Measurements from ENCODE around the gene GPR4.
"Not testable (repeated sequence)": the region's sequence is repeated elsewhere in the genome, so short reads cannot be mapped to it uniquely, and the experiment has no call there.

The GPR4 gene

DNA sequence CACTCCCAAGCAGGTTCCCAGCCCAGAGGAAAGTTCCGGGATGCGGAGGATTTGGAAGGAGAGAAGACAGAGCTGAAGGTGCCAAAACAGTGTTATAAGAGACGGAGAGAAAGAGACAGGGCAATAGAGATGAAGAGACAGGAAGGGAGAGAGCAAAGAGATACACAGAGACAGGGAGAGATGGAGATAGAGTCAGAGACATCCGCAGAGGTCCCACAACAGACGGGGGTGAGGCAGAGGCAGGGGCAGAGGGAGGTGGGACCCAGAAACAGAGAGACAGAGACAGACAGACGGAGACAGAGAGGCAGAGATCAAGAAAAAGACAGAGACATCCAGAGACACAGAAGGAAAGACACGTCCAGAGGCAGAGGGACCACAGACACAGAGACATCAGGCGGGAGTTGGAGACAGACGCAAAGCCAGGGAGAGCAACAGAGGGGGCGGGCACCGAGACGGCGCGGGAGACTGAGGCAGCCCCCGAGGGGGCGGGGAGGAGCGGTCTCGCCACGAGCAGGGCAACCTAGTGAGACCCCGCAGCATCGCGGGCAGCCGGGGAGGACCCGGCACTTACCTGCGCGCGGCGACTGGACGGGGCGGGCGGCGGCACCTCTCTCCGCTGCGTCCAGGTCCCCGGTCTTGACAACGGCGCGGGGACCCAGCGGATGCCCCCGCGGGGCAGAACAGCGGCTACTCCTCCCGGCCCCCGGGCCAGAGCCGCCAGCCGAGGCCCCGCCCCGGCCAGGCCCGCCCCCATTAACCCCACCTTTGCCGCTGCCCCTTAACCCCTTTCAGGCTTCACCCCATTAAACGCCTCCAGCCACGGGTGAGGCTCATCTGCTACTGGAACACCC lies at the start of gene GPR4:
GPR4 (minus strand) TSS at position 689 of the 851 bp plus-strand sequence. CDS start 10,346 bp downstream, outside the sequence.
- no peak for DNase-seq

DNA sequence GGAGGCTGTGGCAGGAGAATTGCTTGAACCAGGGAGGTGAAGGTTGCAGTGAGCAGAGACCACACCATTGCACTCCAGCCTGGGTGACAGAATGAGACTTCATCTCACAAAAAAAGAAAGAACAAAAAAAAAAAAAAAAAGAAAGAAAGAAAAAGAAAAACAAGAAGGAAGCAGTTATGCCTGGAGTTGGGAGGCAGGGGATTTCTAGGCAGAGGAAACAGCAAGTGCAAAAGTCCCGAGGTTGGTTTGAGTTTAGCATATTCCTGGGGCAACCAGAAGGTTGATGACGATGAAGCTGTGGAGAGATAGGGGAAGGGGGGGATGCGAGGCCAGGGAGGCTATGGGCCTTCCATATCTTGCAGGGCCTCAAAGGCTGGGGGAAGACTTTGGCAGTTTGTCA lies 48.7 kb upstream of the GPR4 start:
- DNase-seq: no peak

DNA sequence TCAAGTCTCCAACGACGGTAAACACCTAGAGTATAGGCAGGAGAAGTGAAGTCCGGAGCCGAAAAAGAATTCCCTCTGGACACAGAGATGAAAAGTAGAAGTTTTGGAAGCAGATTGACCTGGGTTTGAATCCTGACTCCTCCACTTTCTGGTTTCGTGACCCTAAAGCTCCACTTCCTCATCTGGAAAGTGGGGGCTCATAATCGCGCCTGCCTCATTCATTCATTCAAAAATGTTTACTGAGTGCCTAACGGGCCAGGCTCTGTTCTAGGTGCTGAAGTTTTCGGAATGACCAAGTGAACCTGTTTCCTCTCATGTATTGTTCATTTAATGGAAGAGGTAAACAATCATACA lies 44.3 kb upstream of the GPR4 start:
- DNase-seq: no peak

DNA sequence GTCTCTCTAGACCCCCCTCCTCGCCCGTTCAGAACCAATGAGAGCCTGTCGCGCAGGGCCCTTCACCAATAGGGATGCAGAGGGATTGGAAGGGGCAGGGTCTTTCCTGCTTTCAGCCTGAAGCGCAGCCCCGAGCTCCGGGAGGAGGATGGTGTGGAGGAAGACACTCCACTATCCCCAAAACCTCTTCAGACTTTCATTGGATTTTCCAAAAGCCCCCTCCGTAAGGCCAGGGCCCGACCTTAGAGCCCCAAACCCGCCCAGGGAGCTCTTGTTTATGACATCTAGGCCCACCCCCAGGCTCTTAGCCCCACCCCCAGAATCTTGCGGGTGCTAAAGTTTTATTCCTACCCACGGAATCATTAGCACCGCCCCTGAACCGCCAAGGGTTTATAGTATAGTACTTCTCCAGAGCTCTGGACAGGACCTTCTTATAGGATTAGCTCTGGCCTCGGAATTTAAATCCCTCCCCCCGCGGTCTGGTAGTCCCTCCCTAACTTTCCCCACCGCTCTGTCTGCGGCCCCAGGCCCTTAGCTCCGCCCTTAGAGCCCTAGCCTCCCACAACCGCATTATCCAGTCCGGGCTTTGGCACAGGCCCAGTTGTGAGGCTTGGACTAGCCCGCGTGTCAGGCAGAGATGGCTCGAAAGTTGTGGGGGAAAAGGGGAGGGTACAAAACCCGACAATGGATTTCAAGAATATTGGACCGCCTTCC lies 43.8 kb upstream of the GPR4 start:
- DNase-seq: peak; percentile 89

DNA sequence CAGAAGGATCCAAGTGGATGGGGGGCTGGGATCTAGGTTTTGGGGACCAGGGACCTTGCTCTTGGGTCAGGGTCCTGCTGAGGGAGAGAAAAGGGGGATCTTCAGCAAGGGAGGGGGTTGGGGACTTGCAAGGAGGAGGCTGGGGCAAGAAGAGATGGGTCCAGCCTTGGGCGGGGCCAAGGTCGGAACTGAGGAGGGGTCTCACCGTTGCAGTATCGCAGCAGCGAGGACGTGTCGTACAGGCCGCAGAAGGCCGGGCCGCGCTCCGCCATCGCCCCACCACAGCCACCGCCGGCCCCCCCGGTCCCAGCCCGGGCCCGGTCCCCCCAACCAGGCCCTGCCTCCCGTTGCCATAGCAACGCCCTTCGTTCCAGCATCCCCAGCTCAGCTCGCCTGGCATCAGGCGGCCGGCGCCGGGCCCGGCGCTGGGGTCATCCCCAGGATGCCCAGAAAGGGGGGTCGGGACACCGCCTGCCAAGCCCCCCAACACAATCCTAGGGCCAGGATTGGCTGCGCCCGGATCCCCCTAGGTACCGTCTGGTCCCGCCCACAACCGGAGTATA lies 43.1 kb upstream of the GPR4 start:
- DNase-seq: no peak

DNA sequence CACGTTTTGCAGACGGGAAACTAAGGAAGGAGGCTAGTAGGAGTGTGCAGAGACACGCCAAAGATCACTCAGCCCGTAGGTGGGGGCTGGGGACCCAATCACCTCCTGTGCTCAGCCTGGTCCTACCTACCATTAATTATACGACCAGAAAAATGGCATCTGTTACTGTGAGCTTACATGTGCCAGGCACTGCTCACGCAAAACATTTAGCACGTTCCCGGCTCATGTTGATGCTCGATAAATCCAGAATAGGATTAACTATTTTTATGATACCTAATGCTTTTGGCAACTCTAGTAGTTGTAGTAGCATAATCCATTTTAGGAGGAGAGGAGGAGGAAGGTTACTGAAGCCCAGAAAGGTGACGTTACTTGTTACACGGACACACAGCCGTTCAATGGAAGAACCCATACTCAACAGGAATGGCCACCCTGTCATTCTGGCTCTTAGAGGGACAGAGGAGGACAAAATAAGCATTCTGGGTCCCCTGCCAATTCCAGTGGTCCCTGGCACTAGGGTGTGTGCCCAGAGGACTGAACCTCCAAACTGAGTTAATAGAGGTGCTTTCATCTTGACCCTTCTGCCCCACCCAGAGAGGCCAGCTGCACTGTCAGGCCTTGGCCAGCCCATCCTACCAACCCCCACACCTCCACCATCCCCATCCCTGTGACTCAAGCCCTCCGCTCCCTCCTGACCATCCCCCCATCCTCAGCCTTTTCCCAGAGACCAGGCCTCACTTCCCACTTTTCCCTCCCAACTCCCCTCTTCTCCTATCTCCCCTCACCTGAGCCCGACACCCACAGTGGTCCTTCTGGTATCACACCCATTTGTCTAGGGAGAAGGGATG lies 42.1 kb upstream of the GPR4 start:
- DNase-seq: no peak

DNA sequence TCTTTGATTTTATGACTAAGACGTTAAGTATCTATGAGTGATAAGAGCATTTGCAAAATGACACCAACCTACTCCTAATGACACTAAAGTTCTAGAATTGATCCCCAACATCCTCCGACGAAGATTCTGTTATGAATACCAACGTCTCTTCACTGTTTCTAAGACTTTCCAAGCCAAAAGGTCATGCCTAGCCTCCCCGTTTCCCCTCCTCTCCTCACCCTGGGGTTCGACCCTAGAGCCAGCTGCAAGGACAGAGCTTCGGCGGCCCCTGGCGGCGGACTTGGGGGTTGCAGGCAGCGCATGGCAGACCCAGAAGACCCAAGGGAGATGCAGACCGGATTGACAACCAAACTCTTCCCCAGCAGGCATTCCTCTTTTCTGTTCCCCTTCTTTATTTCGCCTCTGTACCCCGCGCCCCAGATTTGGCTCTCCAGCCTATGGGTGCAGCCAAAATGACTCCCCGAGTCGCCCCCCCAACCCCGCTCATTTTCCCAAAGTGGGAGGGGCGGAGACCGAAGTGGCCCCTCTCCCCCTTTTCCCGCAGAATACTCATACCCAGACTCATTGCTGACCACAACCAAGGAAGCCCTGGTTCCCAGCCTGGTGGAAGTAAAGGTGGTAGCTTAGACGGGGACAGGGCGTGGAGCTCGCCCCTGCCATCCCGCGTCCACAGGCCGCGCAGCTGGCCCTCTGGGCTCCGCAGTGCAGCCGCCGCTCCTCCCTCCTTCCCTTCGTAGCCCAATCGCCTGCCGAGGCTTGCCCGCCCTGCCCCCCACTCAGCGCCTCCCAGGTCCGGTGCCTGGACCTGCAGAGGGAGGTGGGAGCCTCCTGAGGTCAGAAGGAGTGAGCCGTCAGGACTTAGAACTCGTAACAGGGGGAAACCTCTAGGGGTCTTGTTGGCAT lies 41.3 kb upstream of the GPR4 start:
- DNase-seq: peak; percentile 97

DNA sequence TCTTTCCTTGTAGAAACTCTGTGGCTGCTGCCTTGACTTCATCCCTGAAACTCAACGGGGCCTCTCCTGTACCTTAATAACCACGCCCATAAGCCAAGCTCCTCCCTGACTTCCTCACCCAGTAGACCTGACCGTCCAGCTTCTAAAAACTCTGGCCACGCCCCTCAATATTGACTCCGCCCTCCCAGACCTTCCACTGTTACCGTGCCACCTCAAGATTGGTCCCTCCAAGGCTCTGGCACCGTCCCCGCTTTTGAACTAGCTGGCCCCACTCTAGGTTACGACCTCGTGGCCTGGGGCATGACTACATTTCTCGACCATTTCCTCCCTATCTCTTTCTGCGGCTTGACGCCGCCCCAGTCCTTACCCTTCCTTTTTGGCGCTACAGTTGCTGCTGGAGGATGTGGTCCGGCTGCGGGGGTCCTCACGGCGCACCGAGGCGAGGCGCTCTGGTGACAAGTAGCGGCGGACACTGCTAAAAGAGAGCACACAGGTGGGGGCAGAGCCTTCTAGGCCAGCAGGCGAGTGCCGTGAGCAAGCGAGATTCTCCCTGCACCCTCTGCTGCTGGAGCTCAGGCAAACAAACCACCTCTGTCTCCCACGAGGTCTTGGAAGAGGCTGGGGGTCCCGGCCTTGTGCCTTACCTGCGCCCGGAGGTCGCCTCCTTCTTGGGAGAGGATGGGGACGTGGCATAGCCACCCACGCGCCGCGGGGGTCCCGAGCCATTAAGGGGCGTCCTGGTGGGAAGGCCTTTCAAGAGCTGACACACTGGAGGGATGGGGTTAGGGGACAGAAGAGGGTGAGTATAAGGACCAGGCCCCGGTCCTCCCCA lies 39.5 kb upstream of the GPR4 start:
- peak; percentile 97 for DNase-seq

DNA sequence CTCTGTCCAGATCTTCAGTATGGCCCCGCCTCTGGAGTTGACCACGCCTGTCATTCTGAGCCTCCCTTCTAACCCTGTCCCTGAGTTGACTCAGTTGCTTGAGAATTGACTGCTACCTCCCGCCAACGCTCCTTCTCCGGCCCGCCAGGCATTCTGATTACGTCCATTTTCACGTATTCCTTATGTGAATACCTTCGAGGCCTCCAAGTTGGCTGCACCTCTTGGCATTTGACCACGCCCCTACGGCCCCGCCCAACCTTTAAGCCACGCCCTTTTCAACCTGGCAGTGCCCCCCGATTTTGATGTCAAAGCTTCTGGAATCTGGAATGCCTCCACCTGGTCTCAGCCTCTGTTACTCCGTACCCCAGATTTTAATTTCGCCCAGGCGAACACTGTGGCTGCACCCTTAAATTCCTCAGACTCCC lies 38.8 kb upstream of the GPR4 start:
- no peak for DNase-seq

DNA sequence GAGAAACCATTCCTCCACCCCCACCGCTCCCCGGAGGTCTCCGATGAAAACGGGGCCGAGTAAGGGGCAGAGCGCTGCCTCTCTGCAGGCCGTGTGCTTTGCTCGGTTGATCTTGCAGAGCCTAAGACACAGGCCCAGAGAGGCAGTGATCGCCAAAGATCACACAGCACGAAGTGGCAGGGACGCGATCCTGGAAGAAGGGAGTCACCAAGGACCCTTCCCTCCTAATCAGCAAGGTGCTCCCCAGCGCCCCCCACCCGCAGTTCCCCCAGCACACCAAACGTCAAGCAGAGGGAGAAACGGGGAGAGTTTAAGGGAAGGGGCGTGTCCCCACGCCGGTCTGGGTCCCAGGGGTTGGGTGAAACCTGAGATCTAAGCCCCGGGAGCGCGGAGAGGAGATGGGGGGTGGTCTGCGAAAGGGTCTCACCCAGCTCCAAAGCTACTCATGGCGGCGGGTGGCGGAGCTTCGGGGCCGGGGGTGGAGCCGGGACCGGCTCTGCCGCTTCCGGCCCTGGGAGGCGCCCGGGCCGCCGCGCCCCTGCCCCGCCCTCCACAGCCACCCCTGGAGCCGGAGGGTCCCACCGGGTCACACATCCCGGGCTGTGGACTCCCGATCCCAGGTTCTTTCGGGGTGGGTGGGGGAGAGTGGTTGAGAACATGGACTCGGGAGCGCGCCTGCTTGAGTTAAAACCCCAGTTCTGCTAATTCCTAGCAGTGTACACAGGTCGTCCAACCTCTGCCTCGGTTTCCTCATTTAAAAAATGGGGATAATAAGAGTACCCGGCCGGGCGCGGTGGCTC lies 37.1 kb upstream of the GPR4 start, which contains the start of gene EML2:
EML2 (minus strand) TSS at position 468 of the 800 bp plus-strand sequence; CDS start at position 447, 21 bp downstream.
- DNase-seq: peak; percentile 57

DNA sequence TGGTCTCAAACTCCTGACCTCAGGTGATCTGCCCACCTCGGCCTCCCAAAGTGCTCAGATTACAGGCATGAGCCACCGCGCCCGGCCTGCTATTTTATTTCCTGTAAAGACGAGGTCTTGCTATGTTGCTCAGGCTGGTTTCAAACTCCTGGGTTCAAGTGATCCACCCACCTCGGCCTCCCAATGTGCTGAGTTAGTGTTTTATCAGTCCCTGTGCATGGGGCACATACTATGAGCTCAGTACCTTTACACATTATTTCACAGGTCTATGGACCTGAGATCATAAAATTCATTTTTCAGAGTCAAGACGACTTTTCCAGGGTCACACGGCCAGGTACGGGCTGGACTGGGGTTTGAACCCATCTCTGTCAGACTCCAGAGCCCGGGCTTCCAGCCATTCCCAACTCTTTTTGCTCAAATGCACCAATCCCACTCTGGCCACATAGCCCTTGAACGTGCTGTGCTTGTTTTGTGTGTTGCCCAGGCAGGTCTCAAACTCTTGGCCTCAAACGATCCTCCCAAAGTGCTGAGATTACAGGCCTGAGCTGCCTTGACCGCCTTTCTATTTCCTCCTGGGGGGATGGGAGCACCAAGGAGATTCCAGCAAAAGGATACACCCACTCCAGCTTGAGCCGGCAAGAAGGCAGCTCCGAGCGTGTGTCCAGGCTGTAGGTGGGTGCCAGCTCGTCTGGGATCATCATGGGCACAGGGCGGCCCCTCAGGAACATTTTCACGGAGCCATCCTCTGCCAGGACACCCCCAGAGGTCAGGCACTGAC lies 36.1 kb upstream of the GPR4 start:
- no peak for DNase-seq

DNA sequence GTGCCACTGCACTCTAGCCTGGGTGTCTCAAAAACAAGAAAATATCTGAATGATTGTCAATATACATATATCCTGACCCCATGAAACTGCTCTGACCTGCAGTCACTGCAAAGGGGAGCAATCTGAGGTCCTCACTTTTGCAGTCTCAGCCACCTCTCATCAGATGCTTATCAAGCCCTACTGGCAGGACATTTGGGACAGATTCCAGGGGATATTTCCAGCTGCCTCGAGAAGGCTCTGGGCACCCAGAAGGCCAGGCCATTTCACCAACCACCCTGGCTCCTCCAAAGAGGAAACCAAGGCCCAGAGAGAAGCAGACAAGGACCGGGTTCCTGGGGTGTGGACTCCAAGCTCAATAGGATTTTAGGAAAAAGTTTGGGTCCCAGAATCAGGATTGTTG lies 34.9 kb upstream of the GPR4 start:
- no peak for DNase-seq

DNA sequence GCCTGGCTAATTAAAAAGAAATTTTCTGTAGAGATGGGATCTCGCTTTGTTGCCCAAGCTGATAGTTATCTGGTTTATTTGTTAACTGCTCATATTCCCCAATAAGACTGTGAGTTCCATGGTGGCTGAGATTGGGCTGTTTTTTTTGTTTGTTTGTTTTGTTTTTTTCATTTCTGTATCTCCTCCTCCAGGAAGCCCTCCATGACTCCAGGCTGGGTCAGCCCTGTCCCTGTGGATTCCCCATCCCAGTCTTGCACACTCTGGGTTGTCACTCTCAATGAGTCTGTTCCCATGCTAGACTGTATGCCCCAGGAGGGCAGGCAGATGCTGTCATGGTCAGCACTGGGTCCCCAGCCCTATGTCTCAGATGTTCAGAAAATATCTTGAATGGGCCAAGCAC lies 34.3 kb upstream of the GPR4 start:
- DNase-seq: no peak

DNA sequence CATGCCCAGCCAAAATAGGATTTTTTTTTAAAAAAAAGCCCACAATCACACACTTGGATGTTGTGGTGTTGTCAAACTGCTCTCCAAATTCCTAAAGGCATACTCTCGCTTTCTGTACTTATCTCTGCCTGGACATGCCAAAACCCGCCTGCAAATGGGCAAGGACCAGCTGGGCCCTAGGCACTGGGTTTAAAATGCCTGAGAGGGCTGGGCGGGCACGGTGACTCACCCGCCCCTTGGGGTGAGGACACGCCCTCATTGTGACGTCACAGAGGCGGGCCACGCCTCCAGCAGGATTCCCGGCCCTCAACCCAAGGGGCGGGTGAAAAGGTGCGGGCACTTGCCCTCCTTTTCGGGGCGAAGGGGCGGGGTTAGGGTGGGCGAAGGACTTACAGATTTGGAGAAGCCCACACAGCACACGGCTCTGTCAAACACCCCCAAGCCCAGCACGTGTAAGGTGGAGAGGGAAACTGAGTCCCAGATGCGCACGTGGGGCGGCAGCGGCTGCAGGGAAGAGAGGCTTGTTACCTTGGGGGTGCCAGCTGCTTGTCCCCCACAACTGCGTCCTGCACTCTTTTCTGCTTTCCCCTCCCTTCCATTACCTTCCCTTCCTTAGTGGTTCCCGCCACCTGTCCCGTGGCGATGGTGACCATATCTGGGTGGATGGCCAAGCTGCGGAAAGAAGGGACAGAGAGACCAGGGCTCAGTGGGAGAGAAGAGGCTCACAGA lies 30.6 kb upstream of the GPR4 start:
- peak; percentile 64 for DNase-seq

DNA sequence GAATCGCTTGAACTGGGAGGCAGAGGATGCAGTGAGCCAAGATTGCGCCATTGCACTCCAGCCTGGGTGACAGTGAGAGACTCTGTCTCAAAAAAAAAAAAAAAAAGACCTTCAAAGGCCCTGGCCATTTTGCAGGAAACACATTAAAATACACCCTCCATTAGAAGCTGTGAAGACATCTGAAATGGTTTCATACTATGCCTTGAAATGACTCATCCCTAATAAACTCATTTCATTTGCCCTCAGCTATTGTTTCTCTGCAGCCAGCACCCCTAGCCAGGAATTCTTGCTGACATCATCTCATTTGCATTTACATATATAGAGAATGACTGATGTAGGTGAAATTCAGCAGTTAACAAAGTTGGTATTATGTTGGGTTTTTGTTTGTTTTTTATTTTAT lies 28.5 kb upstream of the GPR4 start:
- DNase-seq: peak; percentile 76

DNA sequence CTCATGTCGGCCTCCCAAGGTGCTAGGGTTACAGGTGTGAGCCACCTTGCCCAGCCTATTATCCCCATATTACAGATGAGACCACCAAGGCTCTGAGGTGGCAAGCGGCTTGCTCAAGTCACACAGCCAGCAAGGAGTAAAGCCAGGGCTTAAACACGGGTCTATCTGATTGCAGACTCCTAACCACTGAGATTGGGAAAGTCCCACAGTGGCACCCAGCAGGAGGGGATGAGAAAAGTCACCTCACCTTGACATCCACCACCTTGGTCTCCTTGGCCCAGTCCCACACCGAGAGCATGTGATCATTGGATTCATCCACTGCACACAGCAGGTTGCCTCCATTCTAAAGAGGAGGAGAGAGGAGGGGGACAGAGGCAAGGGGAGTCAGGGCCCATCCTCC lies 27.7 kb upstream of the GPR4 start:
- DNase-seq: no peak

DNA sequence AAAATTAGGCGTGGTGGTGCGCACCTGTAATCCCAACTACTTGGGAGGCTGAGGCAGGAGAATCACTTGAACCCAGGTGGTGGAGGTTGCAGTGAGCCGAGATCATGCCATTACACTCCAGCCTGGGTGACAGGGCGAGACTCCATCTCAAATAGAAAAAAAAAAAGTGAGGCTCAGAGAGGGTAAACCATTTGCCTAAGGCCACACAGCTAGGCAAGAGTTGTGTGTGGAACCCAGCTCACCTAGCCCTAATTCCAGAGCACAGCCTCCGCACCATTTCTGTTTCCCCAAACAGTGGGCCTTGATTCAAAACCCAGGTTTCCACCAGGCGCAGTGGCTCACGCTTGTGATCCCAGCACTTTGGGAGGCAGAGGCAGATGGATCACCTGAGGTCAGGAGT lies 26.2 kb upstream of the GPR4 start:
- not testable (repeated sequence) for DNase-seq

DNA sequence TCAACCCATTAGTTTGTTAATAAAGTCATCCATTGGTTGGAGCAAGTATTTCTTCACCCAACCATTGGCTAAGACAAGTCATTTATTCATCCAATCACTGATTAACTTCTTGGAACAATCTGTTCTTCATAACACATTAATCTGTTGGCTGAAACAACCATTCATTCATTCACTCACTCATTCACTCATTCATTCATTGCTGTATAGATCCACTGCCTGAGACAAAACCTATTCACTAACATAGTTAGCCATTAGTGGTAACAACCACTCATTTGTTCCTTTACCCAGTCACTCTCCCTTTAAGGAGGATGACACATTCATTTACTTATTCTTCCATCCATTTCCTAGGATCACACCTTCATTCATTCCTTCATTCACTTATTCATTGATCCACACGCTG lies 22.0 kb upstream of the GPR4 start:
- no peak for DNase-seq
